Measurements from ENCODE around the gene ANKLE1. TPM values are rescaled to one million over a fixed set of nuclear protein-coding genes. Genes with fewer than 3 reads are reported as not detected.

ANKLE1 gene
- total RNA-seq, 2 donors from 2014 or later, result 1.2 TPM; not detected in 1

- no peak for TF ChIP-seq CTCF (IDR thresholded peaks at IDR 0.05)
- peak overlapping the region; percentile 57 to 63 for H3K27ac ChIP-seq
- H3K4me3 ChIP-seq, result peak overlapping the region; percentile 87
- no peak for ATAC-seq (ENCODE audit: insufficient number of reproducible peaks, low FRiP score, low read depth)
- H3K36me3 ChIP-seq, result peaks cover 4% of the 10 kb centered on the region
- peaks cover 25 to 47% of the 10 kb centered on the region in 2 donors for H3K4me1 ChIP-seq (ENCODE audit: control insufficient read depth in 1 of 2, low read depth in 2 of 2)
- no peaks in the 10 kb centered on the region for H3K27me3 ChIP-seq (replicated peaks; ENCODE audit: insufficient read depth)
- no peaks in the 10 kb centered on the region for H3K9me3 ChIP-seq
- no peak for DNase-seq (ENCODE audit: low spot score)
Observed at GRCh38 chr19:17302391-17303166, 20.9 kb downstream of the ANKLE1 start.

- ATAC-seq (ENCODE audit: insufficient number of reproducible peaks, low FRiP score, low read depth), result peak; percentile 71
Observed at GRCh38 chr19:17303167-17303939, 21.7 kb downstream of the ANKLE1 start, which contains the start of gene ABHD8. Gene ABHD8 (minus strand): TSS chr19:17303425. CDS start chr19:17301616, 1,809 bp downstream.

GRCh38 chr19:17303940-17304267, 22.2 kb downstream of the ANKLE1 start:
- Histone ChIP-seq H3K27me3 (replicated peaks; ENCODE audit: insufficient read depth) (no peaks in the 10 kb centered on the region), H3K4me1 (ENCODE audit: control insufficient read depth in 1 of 2, low read depth in 2 of 2) (peaks cover 25 to 52% of the 10 kb centered on the region in 2 donors), H3K36me3 (peaks cover 4% of the 10 kb centered on the region), H3K27ac (peak overlapping the region; percentile 33 to 36), H3K9me3 (no peaks in the 10 kb centered on the region), H3K4me3 (peak overlapping the region; percentile 87)
- no peak for ATAC-seq (ENCODE audit: insufficient number of reproducible peaks, low FRiP score, low read depth)
- no peak for TF ChIP-seq CTCF (IDR thresholded peaks at IDR 0.05)
- DNase-seq (ENCODE audit: low spot score), result no peak

More at GRCh38 chr19:17303167-17303939, 21.7 kb downstream of the ANKLE1 start, which contains the start of gene ABHD8:
- peaks cover 4% of the 10 kb centered on the region for H3K36me3 ChIP-seq
- H3K27me3 ChIP-seq (replicated peaks; ENCODE audit: insufficient read depth), result no peaks in the 10 kb centered on the region
- no peaks in the 10 kb centered on the region for H3K9me3 ChIP-seq
- peak within 1 kb of the TSS; percentile 87 for H3K4me3 ChIP-seq
- peak; percentile 83 for TF ChIP-seq CTCF (IDR thresholded peaks at IDR 0.05)
- H3K27ac ChIP-seq, result peak within 1 kb of the TSS; percentile 57 to 63
- peaks cover 25 to 47% of the 10 kb centered on the region in 2 donors for H3K4me1 ChIP-seq (ENCODE audit: control insufficient read depth in 1 of 2, low read depth in 2 of 2)
- peak; percentile 85 for DNase-seq (ENCODE audit: low spot score)

DNA sequence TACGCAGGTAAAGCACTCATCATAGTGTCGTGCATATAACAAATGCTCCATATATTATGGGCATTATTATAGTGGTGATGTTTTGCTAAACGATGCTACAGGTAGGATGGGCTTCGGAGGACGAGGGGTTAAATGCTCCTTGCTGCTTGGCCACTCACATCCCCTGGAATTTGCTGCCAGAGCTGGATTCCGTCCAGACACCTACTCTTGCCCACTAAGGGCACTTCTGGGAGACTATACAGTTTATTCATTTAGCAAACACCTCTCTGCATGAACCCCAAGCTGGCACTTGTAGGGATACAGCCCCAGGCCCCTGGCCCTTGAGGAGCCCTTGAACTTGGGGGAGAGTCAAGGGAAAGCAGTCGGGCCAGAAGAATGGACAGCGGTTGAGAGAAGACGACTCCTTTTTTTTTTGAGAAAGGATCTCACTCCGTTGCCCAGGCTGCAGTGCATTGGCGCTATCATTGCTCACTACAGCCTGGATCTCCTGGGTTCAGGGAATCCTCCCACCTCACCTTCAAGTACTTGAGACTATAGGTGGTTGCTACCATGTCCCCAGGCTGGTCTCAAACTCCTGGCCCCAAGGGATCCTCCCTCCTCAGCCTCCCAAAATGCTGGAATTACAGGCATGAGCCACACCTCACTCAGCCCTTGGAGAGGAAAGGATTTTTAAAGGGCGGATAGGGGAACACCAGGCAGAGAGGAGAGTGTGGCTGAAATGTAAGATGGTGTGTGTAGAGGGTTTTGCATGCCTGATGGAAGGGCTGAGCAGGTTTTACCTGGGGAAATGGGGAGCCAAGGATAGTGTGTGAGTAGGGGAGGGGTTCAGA, 22.9 kb downstream of the ANKLE1 start:
- no peak for DNase-seq (ENCODE audit: low spot score)

More for the DNA sequence above, 22.9 kb downstream of the ANKLE1 start:
- H3K27me3 ChIP-seq (replicated peaks; ENCODE audit: insufficient read depth), result no peaks in the 10 kb centered on the region
- H3K4me3 ChIP-seq, result peak overlapping the region; percentile 84
- peaks cover 25 to 54% of the 10 kb centered on the region in 2 donors for H3K4me1 ChIP-seq (ENCODE audit: control insufficient read depth in 1 of 2, low read depth in 2 of 2)
- peaks cover 4% of the 10 kb centered on the region for H3K36me3 ChIP-seq
- no peak for ATAC-seq (ENCODE audit: insufficient number of reproducible peaks, low FRiP score, low read depth)
- peak overlapping the region; percentile 84 to 90 for H3K27ac ChIP-seq
- TF ChIP-seq CTCF (IDR thresholded peaks at IDR 0.05), result no peak
- H3K9me3 ChIP-seq, result no peaks in the 10 kb centered on the region

Data from thoracic aorta (tissue), 2 donors.